NB4 (cell line): Measurements from ENCODE around the gene ISM1.

ENCODE experiments used
- POLR2A ChIP-seq: IDR thresholded peaks from 2 replicates; pipeline ENCODE4 v1.6.1; 2011; ENCODE audit warnings: mild to moderate bottlenecking; ENCODE audit not compliant: insufficient read length; ENCODE audit errors: extremely low read depth
- TF ChIP-seq, protein P1 (sequence below): IDR thresholded peaks from one replicate; pipeline ENCODE4 v1.5.1; 2012; ENCODE audit warnings: low read depth, low read length

GRCh38 chr20:13277663-13278295, 56.7 kb downstream of the ISM1 start:
- TF ChIP-seq, protein P1, sequence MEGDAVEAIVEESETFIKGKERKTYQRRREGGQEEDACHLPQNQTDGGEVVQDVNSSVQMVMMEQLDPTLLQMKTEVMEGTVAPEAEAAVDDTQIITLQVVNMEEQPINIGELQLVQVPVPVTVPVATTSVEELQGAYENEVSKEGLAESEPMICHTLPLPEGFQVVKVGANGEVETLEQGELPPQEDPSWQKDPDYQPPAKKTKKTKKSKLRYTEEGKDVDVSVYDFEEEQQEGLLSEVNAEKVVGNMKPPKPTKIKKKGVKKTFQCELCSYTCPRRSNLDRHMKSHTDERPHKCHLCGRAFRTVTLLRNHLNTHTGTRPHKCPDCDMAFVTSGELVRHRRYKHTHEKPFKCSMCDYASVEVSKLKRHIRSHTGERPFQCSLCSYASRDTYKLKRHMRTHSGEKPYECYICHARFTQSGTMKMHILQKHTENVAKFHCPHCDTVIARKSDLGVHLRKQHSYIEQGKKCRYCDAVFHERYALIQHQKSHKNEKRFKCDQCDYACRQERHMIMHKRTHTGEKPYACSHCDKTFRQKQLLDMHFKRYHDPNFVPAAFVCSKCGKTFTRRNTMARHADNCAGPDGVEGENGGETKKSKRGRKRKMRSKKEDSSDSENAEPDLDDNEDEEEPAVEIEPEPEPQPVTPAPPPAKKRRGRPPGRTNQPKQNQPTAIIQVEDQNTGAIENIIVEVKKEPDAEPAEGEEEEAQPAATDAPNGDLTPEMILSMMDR = no peak
- no peak for TF ChIP-seq POLR2A
